ENCODE results near the gene HEPHL1.

Gene HEPHL1

DNA sequence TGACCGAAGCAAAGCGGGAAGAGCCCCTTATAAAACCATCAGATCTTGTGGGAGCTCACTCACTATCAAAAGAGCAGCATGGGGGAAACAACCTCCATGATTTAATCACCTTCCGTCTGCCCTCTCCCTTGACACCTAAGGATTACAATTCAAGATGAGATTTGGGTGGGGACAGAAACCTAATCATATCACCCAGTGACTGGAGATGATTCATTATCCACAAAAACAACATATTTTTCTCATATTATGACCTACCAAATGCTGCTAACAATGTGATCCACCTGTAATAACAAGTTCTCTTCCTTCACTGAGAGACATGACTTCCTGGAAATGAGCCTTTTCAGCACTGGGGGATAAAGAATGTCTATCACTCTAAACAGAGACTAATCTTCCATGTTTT, 23.4 kb upstream of the HEPHL1 start:
- Histone ChIP-seq H3K27ac (no peak overlapping the region), H3K27me3 (ENCODE audit: insufficient read depth, low read depth, severe bottlenecking) (no peaks in the 10 kb centered on the region), H3K4me3 (ENCODE audit: low read depth, low read length) (no peak overlapping the region), H3K36me3 (no peaks in the 10 kb centered on the region), H3K9me3 (ENCODE audit: severe bottlenecking) (peaks cover 2% of the 10 kb centered on the region)
- no peak for DNase-seq
- TF ChIP-seq, protein P1, sequence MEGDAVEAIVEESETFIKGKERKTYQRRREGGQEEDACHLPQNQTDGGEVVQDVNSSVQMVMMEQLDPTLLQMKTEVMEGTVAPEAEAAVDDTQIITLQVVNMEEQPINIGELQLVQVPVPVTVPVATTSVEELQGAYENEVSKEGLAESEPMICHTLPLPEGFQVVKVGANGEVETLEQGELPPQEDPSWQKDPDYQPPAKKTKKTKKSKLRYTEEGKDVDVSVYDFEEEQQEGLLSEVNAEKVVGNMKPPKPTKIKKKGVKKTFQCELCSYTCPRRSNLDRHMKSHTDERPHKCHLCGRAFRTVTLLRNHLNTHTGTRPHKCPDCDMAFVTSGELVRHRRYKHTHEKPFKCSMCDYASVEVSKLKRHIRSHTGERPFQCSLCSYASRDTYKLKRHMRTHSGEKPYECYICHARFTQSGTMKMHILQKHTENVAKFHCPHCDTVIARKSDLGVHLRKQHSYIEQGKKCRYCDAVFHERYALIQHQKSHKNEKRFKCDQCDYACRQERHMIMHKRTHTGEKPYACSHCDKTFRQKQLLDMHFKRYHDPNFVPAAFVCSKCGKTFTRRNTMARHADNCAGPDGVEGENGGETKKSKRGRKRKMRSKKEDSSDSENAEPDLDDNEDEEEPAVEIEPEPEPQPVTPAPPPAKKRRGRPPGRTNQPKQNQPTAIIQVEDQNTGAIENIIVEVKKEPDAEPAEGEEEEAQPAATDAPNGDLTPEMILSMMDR (IDR thresholded peaks at IDR 0.05; ENCODE audit: low read depth, low read length): no peak

DNA sequence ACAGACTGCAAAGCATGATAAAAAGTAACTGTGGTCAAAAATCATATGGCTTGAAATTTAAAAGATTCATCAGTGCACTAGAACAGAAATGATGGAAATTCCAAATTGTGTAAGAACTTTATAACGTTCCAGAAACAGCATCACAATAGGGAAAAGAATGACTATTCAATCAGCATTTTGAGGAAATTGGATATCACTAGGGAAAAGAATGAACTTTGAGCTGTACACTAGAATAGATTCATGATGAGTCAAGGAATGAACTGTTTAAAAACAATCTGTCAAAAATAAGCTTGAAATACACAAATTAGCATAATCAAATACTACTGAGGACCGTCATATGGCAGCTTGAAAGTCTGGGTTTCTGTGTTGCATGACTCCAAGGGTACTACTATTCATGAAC, 20.5 kb upstream of the HEPHL1 start:
- no peak overlapping the region for H3K27ac ChIP-seq
- no peak overlapping the region for H3K4me3 ChIP-seq (ENCODE audit: low read depth, low read length)
- no peaks in the 10 kb centered on the region for H3K27me3 ChIP-seq (ENCODE audit: insufficient read depth, low read depth, severe bottlenecking)
- TF ChIP-seq, protein P1 (IDR thresholded peaks at IDR 0.05; ENCODE audit: low read depth, low read length): no peak
- no peak for DNase-seq
- no peaks in the 10 kb centered on the region for H3K9me3 ChIP-seq (ENCODE audit: severe bottlenecking)
- H3K36me3 ChIP-seq: no peaks in the 10 kb centered on the region

DNA sequence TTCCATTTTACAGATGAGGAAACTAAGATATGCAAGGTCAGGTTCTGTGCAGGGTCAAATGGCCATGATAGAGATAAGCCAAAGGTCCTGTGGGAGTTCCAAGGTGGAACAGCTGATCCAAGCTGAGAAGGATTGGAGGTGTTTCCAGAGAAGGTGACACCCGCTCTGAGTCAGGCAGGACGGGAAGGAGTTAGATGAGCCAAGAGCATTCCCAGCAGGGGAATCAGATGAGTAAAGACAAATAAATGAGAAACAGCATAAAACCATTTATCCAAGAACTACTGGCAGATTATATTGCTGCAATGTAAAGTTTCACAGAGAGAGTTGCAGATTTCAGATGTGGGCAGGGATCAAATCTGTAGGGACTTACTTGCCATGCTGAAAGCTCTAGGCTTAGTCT, 18.9 kb upstream of the HEPHL1 start:
- Histone ChIP-seq H3K4me3 (ENCODE audit: low read depth, low read length) (no peak overlapping the region), H3K27me3 (ENCODE audit: insufficient read depth, low read depth, severe bottlenecking) (no peaks in the 10 kb centered on the region), H3K9me3 (ENCODE audit: severe bottlenecking) (no peaks in the 10 kb centered on the region), H3K36me3 (no peaks in the 10 kb centered on the region), H3K27ac (no peak overlapping the region)
- no peak for DNase-seq
- TF ChIP-seq, protein P1 (IDR thresholded peaks at IDR 0.05; ENCODE audit: low read depth, low read length): no peak

DNA sequence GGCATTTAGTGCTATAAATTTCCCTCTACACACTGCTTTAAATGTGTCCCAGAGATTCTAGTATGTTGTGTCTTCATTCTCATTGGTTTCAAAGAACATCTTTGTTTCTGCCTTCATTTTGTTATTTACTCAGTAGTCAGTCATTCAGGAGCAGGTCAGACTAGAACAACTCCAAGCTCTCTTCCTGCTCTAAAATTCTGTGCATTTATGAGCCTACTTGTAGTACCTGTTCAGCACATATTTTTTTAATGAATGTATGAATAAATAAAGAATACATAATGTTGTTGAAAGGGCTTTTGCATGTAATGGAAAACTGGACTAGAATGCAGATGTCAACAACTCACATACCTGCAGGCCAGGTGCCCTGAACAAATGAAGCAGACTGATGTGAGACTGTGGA, 13.7 kb upstream of the HEPHL1 start:
- H3K9me3 ChIP-seq (ENCODE audit: severe bottlenecking): no peaks in the 10 kb centered on the region
- DNase-seq: no peak
- no peak overlapping the region for H3K4me3 ChIP-seq (ENCODE audit: low read depth, low read length)
- H3K27me3 ChIP-seq (ENCODE audit: insufficient read depth, low read depth, severe bottlenecking): no peaks in the 10 kb centered on the region
- no peaks in the 10 kb centered on the region for H3K36me3 ChIP-seq
- no peak overlapping the region for H3K27ac ChIP-seq
- TF ChIP-seq, protein P1 (IDR thresholded peaks at IDR 0.05; ENCODE audit: low read depth, low read length): no peak

DNA sequence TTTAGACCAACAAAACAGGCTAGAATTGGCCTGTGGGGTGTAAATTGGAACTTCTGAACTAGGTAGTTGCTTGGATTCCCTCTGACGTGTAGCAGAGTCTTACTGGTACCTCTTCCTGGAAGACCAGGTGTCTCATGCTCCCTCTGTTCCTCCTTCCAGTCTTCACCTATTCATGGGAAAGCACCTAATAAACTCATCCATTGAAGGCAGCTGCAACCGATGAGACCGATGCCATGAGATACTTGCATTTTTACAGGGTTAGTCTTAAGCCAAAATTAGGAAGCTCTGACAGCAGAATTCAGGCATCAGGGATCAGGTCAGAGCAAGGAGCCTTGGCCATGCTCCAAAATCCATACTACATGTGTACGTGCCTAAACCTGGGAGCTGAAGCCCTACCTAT, 13.2 kb upstream of the HEPHL1 start:
- Histone ChIP-seq H3K4me3 (ENCODE audit: low read depth, low read length) (no peak overlapping the region), H3K27me3 (ENCODE audit: insufficient read depth, low read depth, severe bottlenecking) (no peaks in the 10 kb centered on the region), H3K27ac (no peak overlapping the region), H3K36me3 (no peaks in the 10 kb centered on the region), H3K9me3 (ENCODE audit: severe bottlenecking) (no peaks in the 10 kb centered on the region)
- TF ChIP-seq, protein P1 (IDR thresholded peaks at IDR 0.05; ENCODE audit: low read depth, low read length): no peak
- no peak for DNase-seq

DNA sequence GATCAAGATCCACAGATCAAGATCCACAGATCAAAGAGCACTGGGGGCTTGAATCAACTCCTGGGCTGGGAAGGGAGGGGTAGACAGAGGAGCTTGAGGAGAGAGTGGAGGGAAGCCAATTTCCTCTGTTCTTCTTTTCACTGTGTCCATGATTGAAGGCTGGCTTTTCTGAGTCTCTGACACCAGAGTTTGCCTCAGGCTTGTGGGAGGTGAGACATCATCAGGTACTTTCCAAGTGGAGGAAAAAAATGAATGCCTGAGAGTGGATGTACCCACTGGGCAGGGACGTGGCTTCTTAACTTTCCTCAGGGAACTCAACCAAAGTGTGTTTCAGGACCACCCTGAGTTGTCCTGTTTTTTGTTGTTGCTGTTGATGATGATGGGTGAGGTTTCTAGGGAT, 11.0 kb upstream of the HEPHL1 start:
- H3K36me3 ChIP-seq: no peaks in the 10 kb centered on the region
- no peak overlapping the region for H3K4me3 ChIP-seq (ENCODE audit: low read depth, low read length)
- TF ChIP-seq, protein P1 (IDR thresholded peaks at IDR 0.05; ENCODE audit: low read depth, low read length): no peak
- no peaks in the 10 kb centered on the region for H3K9me3 ChIP-seq (ENCODE audit: severe bottlenecking)
- no peak overlapping the region for H3K27ac ChIP-seq
- DNase-seq: no peak
- no peaks in the 10 kb centered on the region for H3K27me3 ChIP-seq (ENCODE audit: insufficient read depth, low read depth, severe bottlenecking)

All from WERI-Rb-1 (cell line).